Gastroesophageal sphincter (tissue), 3 donors: Measurements from ENCODE around the gene PSD4.
A peak's percentile ranks its signal among the peaks of the same experiment; 100 is the strongest.

ENCODE experiments used
- EP300 ChIP-seq: sonication (generic); formaldehyde crosslinking; IDR thresholded peaks from one replicate; pipeline ENCODE4 v1.6.1; 2017; ENCODE audit warnings: antibody characterized with exemption, mild to moderate bottlenecking
- POLR2A ChIP-seq, 2 donors: fragments of 450-650 bp; IDR thresholded peaks; one replicate each; pipeline ENCODE4 v1.6.1; 2017; ENCODE audit warnings: antibody characterized with exemption in 2 of 2, mild to moderate bottlenecking in 2 of 2, moderate library complexity in 1 of 2
- POLR2AphosphoS5 ChIP-seq: sonication (generic); formaldehyde crosslinking; IDR thresholded peaks from one replicate; pipeline ENCODE4 v1.6.1; 2017; ENCODE audit warnings: antibody characterized with exemption
- TF ChIP-seq, protein P1 (sequence below), 4 experiments: fragments of 200-600 bp in 2 of 4; fragments of 450-650 bp in 2 of 4; sonication (generic) in 1 of 4; IDR thresholded peaks; one replicate each; pipeline ENCODE4 v1.5.1; 2017 to 2019; ENCODE audit warnings: antibody characterized with exemption in 4 of 4, mild to moderate bottlenecking in 2 of 4, moderate library complexity in 2 of 4

DNA sequence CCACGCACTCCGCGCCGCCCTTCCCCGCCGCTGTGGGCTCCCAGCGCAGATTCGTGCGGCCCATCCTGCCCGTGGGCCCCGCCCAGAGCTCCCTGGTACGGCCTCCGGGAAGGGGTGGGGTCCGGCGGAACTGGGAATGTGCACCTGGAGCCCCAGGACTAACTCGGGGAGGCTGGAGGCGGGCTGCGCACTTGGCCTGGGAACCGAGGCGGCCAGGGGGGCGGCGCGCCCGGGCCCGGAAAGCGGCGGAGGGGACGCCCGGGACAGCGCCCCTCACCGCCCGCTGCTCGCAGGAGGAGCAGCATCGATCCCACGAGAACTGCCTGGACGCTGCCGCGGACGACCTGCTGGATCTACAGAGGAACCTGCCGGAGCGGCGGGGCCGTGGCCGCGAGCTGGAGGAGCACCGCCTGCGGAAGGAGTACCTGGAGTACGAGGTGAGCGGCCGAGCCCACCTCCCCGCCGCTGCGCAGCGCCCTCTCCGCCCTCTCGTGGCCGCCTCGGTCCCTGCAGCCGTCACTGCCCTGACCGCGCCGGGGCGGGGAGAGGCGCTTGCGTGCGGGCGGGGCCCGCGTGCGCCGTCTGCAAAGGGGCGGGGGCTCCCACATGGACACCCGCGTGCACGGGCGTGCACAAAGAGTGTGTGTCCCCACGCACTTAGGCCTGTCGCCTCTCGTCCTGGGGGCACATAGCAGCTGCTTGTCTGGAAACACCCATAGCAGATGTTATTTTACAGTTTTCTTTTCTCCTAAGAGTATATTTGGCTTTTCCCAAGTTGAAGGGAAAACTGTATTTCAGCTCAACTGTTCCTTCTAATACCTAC, 25.2 kb downstream of the PSD4 start:
- TF ChIP-seq, protein P1, sequence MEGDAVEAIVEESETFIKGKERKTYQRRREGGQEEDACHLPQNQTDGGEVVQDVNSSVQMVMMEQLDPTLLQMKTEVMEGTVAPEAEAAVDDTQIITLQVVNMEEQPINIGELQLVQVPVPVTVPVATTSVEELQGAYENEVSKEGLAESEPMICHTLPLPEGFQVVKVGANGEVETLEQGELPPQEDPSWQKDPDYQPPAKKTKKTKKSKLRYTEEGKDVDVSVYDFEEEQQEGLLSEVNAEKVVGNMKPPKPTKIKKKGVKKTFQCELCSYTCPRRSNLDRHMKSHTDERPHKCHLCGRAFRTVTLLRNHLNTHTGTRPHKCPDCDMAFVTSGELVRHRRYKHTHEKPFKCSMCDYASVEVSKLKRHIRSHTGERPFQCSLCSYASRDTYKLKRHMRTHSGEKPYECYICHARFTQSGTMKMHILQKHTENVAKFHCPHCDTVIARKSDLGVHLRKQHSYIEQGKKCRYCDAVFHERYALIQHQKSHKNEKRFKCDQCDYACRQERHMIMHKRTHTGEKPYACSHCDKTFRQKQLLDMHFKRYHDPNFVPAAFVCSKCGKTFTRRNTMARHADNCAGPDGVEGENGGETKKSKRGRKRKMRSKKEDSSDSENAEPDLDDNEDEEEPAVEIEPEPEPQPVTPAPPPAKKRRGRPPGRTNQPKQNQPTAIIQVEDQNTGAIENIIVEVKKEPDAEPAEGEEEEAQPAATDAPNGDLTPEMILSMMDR (IDR thresholded peaks at IDR 0.05), result peak; percentile 85 to 97 (median 92)
- peak in 1 of 2 donors; percentile 46 for TF ChIP-seq POLR2A (IDR thresholded peaks at IDR 0.05)
- TF ChIP-seq POLR2AphosphoS5, result peak; percentile 60
- TF ChIP-seq EP300, result no peak
